IPS-NIHi11 (cell line): ENCODE measurements around the gene SYT15.

Source experiments
- DNase-seq: peaks from one replicate; pipeline ENCODE4 v3.0.0; 2012; ENCODE audit warnings: mixed read lengths, low spot score

Gene SYT15

GRCh38 chr10:46544989-46545791, 33.7 kb upstream of the SYT15 start:
- DNase-seq = peak; percentile 76

GRCh38 chr10:46545861-46546590, 32.9 kb upstream of the SYT15 start:
- DNase-seq = no peak

GRCh38 chr10:46546591-46547540, 32.1 kb upstream of the SYT15 start:
- DNase-seq = no peak

- DNase-seq = no peak
These were observed 31.1 kb upstream of the SYT15 start for GRCh38 chr10:46547541-46548497.

- DNase-seq = no peak
These were observed 30.3 kb upstream of the SYT15 start for GRCh38 chr10:46548498-46549090.

- DNase-seq = no peak
These were observed 29.5 kb upstream of the SYT15 start for GRCh38 chr10:46549171-46550075.

- DNase-seq = no peak
These were observed 28.7 kb upstream of the SYT15 start for GRCh38 chr10:46550076-46550790.

GRCh38 chr10:46550795-46551700, 27.9 kb upstream of the SYT15 start:
- no peak for DNase-seq

GRCh38 chr10:46551701-46552525, 27.0 kb upstream of the SYT15 start:
- no peak for DNase-seq

- no peak for DNase-seq
These were observed 26.2 kb upstream of the SYT15 start for GRCh38 chr10:46552526-46553237.

- no peak for DNase-seq
These were observed 25.5 kb upstream of the SYT15 start for GRCh38 chr10:46553238-46554049.

- no peak for DNase-seq
These were observed 24.7 kb upstream of the SYT15 start for GRCh38 chr10:46554166-46554781.

- DNase-seq = no peak
These were observed 23.6 kb upstream of the SYT15 start for GRCh38 chr10:46555366-46555712.

- peak; percentile 79 for DNase-seq
These were observed 23.0 kb upstream of the SYT15 start for GRCh38 chr10:46555713-46556514.
